ENCODE measurements around the gene SLAMF1. TPM values are rescaled to one million over a fixed set of nuclear protein-coding genes. Genes with fewer than 3 reads are reported as not detected.

The SLAMF1 gene
- total RNA-seq, 4 donors from 2014 or later = 0.42 to 7.1 (median 4.4) TPM; not detected in 1

GRCh38 chr1:160643138-160643537, 3.7 kb downstream of the SLAMF1 start:
- no peak overlapping the region for H3K4me3 ChIP-seq (ENCODE audit: low read depth, poor library complexity, severe bottlenecking)
- 85 to 87% methylated on average over 5 of the region's 5 CpGs for WGBS, 2 donors
- TF ChIP-seq CTCF (IDR thresholded peaks at IDR 0.05) (no peak), POLR2A (IDR thresholded peaks at IDR 0.05) (no peak)
- intact Hi-C loops (cut with DNase I; ENCODE audit: low total_unique reads) = no loop called here
- no peak for DNase-seq (ENCODE audit: low spot score in 2 of 2)

GRCh38 chr1:160642281-160642644, 4.6 kb downstream of the SLAMF1 start:
- DNase-seq (ENCODE audit: low spot score in 2 of 2) = no peak
- no peak overlapping the region for H3K4me3 ChIP-seq (ENCODE audit: low read depth, poor library complexity, severe bottlenecking)
- intact Hi-C loops (cut with DNase I; ENCODE audit: low total_unique reads) = no loop called here
- TF ChIP-seq CTCF (IDR thresholded peaks at IDR 0.05) (no peak), POLR2A (IDR thresholded peaks at IDR 0.05) (no peak)
- WGBS, 2 donors = 88 to 95% methylated on average over 2 of the region's 2 CpGs

GRCh38 chr1:160641323-160642280, 5.2 kb downstream of the SLAMF1 start:
- intact Hi-C loops (cut with DNase I; ENCODE audit: low total_unique reads) = no loop called here
- TF ChIP-seq CTCF (IDR thresholded peaks at IDR 0.05) = no peak
- no peak for TF ChIP-seq POLR2A (IDR thresholded peaks at IDR 0.05)
- no peak for DNase-seq (ENCODE audit: low spot score in 2 of 2)
- 76 to 82% methylated on average over 8 of the region's 8 CpGs for WGBS, 2 donors
- H3K4me3 ChIP-seq (ENCODE audit: low read depth, poor library complexity, severe bottlenecking) = no peak overlapping the region

- TF ChIP-seq POLR2A (IDR thresholded peaks at IDR 0.05) = no peak
- TF ChIP-seq CTCF (IDR thresholded peaks at IDR 0.05) = no peak
- H3K4me3 ChIP-seq (ENCODE audit: low read depth, poor library complexity, severe bottlenecking) = no peak overlapping the region
- 88 to 93% methylated on average over 2 of the region's 2 CpGs for WGBS, 2 donors
- no peak for DNase-seq (ENCODE audit: low spot score in 2 of 2)
- intact Hi-C loops (cut with DNase I; ENCODE audit: low total_unique reads) = no loop called here
Observed at GRCh38 chr1:160640359-160641123, 6.3 kb downstream of the SLAMF1 start.

GRCh38 chr1:160639652-160640051, 7.2 kb downstream of the SLAMF1 start:
- H3K4me3 ChIP-seq (ENCODE audit: low read depth, poor library complexity, severe bottlenecking) = no peak overlapping the region
- no peak for DNase-seq (ENCODE audit: low spot score in 2 of 2)
- 45 to 54% methylated on average over 3 of the region's 3 CpGs for WGBS, 2 donors
- intact Hi-C loops (cut with DNase I; ENCODE audit: low total_unique reads) = no loop called here
- no peak for TF ChIP-seq CTCF (IDR thresholded peaks at IDR 0.05)
- no peak for TF ChIP-seq POLR2A (IDR thresholded peaks at IDR 0.05)

Measured in lower leg skin (tissue), 4 donors.